ENCODE data around the gene PRPH2. TPM values are rescaled to one million over a fixed set of nuclear protein-coding genes. Genes with fewer than 3 reads are reported as not detected.
A peak's percentile ranks its signal among the peaks of the same experiment; 100 is the strongest.

The PRPH2 gene
- total and polyA plus RNA-seq, 8 donors, result 0.34 to 2.2 (median 1.3) TPM

GRCh38 chr6:42702200-42702599 is 20.2 kb downstream of the PRPH2 start:
- DNase-seq, result no peak
- H3K27ac ChIP-seq, result no peak overlapping the region
- FAIRE-seq, result no peak
- TF ChIP-seq, protein P1, sequence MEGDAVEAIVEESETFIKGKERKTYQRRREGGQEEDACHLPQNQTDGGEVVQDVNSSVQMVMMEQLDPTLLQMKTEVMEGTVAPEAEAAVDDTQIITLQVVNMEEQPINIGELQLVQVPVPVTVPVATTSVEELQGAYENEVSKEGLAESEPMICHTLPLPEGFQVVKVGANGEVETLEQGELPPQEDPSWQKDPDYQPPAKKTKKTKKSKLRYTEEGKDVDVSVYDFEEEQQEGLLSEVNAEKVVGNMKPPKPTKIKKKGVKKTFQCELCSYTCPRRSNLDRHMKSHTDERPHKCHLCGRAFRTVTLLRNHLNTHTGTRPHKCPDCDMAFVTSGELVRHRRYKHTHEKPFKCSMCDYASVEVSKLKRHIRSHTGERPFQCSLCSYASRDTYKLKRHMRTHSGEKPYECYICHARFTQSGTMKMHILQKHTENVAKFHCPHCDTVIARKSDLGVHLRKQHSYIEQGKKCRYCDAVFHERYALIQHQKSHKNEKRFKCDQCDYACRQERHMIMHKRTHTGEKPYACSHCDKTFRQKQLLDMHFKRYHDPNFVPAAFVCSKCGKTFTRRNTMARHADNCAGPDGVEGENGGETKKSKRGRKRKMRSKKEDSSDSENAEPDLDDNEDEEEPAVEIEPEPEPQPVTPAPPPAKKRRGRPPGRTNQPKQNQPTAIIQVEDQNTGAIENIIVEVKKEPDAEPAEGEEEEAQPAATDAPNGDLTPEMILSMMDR (IDR thresholded peaks at IDR 0.05), result no peak
- no peaks in the 10 kb centered on the region for H3K36me3 ChIP-seq
- no peaks in the 10 kb centered on the region for H3K9me3 ChIP-seq
- H3K4me3 ChIP-seq, result no peak overlapping the region
- ATAC-seq, result no peak
- H3K4me1 ChIP-seq, result no peaks in the 10 kb centered on the region
- WGBS, 2 donors, result 41 to 86% methylated on average over 2 of the region's 2 CpGs
- intact Hi-C loops (cut with DNase I), result no loop called here
- no peaks in the 10 kb centered on the region for H3K27me3 ChIP-seq

- H3K27ac ChIP-seq, result no peak overlapping the region
- H3K27me3 ChIP-seq, result no peaks in the 10 kb centered on the region
- DNase-seq (no peak), FAIRE-seq (no peak), ATAC-seq (no peak)
- no peaks in the 10 kb centered on the region for H3K9me3 ChIP-seq
- intact Hi-C loops (cut with DNase I), result no loop called here
- H3K4me3 ChIP-seq, result no peak overlapping the region
- no peaks in the 10 kb centered on the region for H3K4me1 ChIP-seq
- H3K36me3 ChIP-seq, result peaks cover 0 to 1% (median 0%) of the 10 kb centered on the region in 3 donors
- TF ChIP-seq, protein P1 (IDR thresholded peaks at IDR 0.05), result no peak
- 76 to 80% methylated on average over 13 of the region's 13 CpGs for WGBS, 2 donors
Measured at GRCh38 chr6:42698217-42698616, 24.2 kb downstream of the PRPH2 start.

DNA sequence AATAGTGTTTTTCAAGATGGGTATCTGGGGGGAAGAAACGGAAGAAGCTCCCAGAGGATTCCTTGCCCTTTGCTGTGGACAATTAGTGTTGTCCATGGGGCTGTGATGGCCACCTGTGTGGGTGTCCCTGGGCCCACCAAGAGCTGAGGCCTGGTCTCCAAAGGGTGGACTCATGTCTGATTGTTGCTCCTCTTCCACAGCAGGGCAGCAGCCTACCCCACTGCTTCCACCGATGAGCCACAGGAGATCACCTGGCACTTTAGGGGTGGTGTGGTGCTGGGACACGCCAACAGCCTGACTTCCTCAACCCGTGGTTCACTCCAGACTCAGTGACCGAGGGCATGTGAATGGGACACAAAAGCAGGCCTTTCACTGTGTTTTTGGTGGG is 25.1 kb downstream of the PRPH2 start:
- no peak for DNase-seq
- FAIRE-seq, result no peak

GRCh38 chr6:42696526-42697267 is 25.7 kb downstream of the PRPH2 start:
- Histone ChIP-seq H3K36me3 (peaks cover 0 to 12% (median 0%) of the 10 kb centered on the region in 3 donors), H3K4me3 (no peak overlapping the region), H3K27ac (no peak overlapping the region), H3K4me1 (no peaks in the 10 kb centered on the region), H3K27me3 (no peaks in the 10 kb centered on the region), H3K9me3 (no peaks in the 10 kb centered on the region)
- FAIRE-seq (no peak), DNase-seq (no peak), ATAC-seq (peak in 1 of 4 donors; percentile 8)
- TF ChIP-seq, protein P1 (IDR thresholded peaks at IDR 0.05), result no peak
- intact Hi-C loops (cut with DNase I), result no loop called here
- 64 to 69% methylated on average over 7 of the region's 7 CpGs for WGBS, 2 donors

More for the DNA sequence above, 25.1 kb downstream of the PRPH2 start:
- no peaks in the 10 kb centered on the region for H3K27me3 ChIP-seq
- no peaks in the 10 kb centered on the region for H3K9me3 ChIP-seq
- H3K27ac ChIP-seq, result no peak overlapping the region
- H3K4me3 ChIP-seq, result no peak overlapping the region
- ATAC-seq, result peak in 1 of 4 donors; percentile 8
- peaks cover 0 to 11% (median 0%) of the 10 kb centered on the region in 3 donors for H3K36me3 ChIP-seq
- TF ChIP-seq, protein P1 (IDR thresholded peaks at IDR 0.05), result no peak
- intact Hi-C loops (cut with DNase I), result no loop called here
- WGBS, 2 donors, result 84% methylated on average over 5 of the region's 5 CpGs
- no peaks in the 10 kb centered on the region for H3K4me1 ChIP-seq

- TF ChIP-seq, protein P1 (IDR thresholded peaks at IDR 0.05), result no peak
- Histone ChIP-seq H3K36me3 (peaks cover 0 to 12% (median 0%) of the 10 kb centered on the region in 3 donors), H3K27me3 (no peaks in the 10 kb centered on the region), H3K4me1 (peaks cover 0 to 5% (median 2%) of the 10 kb centered on the region in 3 donors), H3K9me3 (no peaks in the 10 kb centered on the region), H3K27ac (no peak overlapping the region), H3K4me3 (no peak overlapping the region)
- intact Hi-C loops (cut with DNase I), result no loop called here
- ATAC-seq, result no peak
- no peak for DNase-seq
- FAIRE-seq, result no peak
- 83 to 89% methylated on average over 4 of the region's 4 CpGs for WGBS, 2 donors
Measured at GRCh38 chr6:42694586-42694985, 27.8 kb downstream of the PRPH2 start.

Measured in pancreas (tissue), 10 donors.